ENCODE data around the gene WFDC6.

Gene WFDC6

DNA sequence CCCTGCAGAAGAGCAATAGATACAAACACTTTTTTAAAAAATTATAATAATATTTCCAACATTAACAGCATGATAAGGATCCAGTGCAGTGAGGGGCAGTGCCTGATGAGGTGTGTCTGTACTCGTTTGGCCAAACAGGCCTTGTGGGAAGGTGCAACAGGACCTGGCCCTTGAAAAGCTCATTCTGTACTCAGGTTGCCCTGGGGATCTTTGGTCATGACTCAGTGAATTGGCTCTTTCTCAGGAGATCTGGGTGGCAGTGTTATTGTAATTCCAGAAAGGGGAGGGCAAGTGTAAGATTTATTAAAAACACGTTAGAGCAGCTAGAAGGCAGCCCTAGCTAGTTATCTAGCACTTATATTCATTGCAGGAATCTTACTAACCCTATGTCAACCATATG lies 21.0 kb downstream of the WFDC6 start:
- no peak for DNase-seq

DNA sequence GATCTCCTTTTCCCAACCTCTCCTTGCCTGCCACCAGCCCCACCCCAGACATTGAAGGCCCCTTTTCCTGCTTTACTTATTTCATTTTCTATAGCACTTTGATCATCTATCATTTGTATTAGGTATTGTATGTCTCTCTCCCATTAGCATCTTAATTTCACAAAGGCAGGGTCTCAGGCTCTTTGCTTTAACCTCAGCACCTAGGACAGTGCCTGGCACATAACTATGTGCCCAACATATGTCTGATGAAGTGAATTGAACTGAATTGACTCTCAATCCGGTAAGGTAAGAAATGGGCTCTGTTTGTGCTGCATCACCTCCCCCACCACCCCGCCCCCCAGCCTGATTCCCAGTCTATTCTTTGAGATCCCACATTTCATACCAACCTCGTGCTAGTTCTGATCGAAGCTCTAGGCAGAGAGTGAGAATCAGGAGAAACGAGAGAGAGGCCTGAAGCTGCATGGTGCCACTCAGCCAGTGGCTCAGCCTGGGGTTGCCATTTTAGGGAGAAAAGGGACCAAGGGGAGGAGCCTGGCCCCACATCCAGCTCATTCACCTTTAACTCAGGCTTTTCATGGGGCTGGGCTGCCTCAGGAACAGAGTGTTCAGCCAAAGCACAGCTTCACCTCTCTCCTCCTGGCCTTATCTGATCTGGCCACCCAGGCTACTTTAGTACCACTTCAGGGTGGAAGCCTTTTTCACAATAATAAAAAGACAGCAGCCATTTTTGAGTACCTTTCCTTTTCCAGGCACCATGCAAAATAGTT lies 24.0 kb downstream of the WFDC6 start, which contains the start of gene SPINT3:
SPINT3 (minus strand) TSS at position 476 of the 767 bp plus-strand sequence; CDS start at position 462, 14 bp downstream.
- no peak for DNase-seq

- DNase-seq, result no peak
Observed at GRCh38 chr20:45510242-45510862, 28.9 kb downstream of the WFDC6 start.

- DNase-seq, result no peak
Observed at GRCh38 chr20:45509091-45509490, 30.2 kb downstream of the WFDC6 start.

GRCh38 chr20:45508068-45508886 lies 31.0 kb downstream of the WFDC6 start:
- DNase-seq, result no peak

GRCh38 chr20:45507011-45507820 lies 32.1 kb downstream of the WFDC6 start:
- DNase-seq, result peak in 1 of 56 donors; percentile 6

- no peak for DNase-seq
Observed at GRCh38 chr20:45506398-45506797, 32.9 kb downstream of the WFDC6 start.

DNA sequence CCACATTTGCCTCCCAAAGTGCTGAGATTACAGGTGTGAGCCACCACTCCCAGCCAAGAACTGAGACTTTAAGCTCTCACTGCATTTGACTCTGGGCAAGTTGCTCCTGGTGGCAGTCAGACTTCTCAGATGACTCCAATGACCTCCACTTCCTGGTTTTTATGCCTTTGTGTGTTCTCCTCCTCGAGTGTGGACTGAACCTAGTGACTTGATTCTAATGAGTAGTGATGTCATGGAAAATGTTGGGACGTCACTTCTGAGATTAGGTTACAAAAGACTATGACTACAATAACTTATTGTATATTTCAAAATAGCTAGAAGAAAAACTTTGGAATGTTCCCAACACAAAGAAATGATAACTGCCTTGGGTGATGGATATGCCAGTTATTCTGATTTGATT lies 35.9 kb downstream of the WFDC6 start:
- DNase-seq, result no peak

DNA sequence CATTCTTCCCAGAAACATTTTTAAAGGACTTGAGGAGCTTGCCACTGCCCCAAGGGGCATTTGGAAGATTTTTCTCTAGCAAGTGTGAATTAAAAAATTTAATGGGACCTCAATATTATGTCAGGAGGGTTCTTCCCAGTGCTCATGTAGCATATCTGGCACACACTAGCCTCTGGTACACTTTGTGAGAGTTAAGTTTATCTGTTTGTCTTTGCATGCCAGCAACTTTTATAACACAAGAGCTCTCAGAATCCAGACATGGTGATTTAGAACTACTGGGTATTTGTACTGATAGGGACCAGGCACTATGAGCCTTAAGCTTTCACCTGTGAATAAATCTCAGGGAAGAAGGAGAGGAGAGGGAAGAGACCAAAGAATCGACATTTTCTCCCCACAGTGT lies 36.7 kb downstream of the WFDC6 start:
- no peak for DNase-seq

- no peak for DNase-seq
Observed at GRCh38 chr20:45501600-45501999, 37.7 kb downstream of the WFDC6 start.

GRCh38 chr20:45500022-45500421 lies 39.3 kb downstream of the WFDC6 start:
- DNase-seq, result no peak

DNA sequence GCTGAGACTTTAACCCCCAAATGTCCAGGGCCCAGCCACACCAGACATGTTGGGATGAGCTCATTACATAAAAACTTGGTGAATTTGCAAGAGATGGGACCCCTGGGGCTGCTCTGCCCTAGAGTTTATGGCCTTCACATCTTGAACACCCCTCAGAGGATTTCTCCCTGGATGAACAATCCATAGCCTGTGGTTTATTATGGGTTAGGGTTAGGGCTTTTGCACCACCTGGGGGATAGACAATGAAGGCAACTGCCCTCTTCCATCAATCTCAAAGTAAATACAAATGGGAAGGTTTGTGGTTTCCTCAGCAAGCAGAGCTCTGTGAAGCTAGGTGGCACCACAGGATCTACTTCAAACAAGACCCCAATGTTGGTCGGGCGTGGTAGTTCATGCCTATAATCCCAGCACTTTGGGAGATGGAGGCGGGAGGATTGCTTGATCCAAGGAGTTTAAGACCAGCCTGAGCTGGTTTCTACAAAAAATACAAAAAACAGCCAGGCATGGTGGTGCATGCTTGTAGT lies 41.2 kb downstream of the WFDC6 start:
- DNase-seq, result no peak

DNA sequence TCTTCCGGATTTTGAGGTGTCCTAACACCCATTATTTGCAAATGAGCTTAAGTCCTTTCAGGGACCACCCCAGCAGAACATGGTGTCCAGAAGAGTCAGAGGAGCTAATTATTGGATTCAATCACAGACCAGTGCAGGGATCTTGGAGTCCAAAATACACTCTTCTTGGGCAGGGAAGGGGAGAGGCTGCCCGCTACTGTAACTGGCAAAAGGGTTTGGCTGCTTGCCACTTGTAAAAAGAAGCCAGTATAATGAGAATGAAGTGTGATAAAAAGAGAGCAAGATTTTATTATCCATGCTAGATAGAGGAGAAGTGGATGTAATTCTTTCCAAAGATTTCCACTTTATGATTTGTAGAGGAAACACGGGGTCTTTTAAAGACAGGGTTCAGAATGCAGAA lies 43.1 kb downstream of the WFDC6 start:
- no peak for DNase-seq

- no peak for DNase-seq
Observed at GRCh38 chr20:45495501-45495941, 43.8 kb downstream of the WFDC6 start.

DNA sequence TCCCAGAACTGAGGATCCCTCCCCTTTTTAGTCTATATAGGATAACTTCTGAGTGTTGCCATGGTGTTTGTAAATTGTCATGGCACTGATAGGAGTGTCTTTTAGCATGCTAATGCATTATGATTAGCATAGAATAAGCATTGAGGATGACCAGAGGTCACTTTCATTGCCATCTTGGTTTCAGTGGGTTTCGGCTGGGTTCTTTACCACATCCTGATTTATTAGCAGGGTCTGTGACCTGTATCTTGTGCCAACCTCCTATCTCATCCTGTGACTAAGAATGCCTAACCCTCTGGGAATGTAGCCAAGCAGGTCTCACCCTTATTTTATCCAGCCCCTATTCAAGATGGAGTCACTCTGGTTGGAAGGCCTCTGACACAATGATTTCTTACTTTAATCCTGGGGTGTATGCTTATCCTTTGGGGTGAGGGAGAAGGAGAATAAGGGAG lies 50.2 kb downstream of the WFDC6 start:
- no peak for DNase-seq

DNA sequence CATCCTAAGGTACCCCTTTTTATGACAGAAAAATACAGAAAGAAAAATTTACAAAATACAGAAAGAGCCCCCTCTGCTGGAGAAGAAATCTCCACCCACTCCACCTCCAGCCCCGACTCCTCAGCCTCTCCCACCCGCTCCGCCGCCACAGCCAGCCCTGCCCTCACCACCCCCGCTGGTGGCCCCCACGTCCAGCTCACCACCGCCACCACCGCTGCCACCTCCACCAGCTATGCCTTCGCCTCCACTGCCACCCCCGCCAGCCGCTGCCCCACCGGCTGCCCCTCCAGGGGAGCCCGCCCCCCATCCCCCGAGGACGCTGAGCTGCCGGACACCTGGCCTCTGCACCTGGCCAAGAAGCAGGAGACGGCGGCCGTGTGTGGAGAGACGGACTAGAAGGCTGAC lies 52.0 kb downstream of the WFDC6 start:
- DNase-seq, result no peak

DNA sequence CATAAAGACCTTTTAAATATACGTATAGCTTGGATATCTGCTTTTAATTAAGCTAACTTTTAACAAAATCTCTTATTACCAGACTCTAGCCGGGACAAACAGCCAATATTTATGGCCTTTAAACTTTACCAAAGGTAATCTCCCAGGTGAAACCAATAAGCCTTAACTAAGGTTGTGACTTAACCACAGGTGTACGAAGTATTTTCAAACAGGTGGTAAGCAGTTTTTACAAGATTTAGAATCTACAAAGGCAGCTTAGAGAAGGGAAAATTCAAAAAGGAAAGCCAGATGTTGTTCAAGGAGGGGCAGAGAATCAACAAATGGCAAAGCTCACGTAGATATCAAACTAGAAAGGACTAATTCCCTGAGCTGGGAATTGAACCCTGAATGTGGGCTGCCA lies 53.9 kb downstream of the WFDC6 start:
- no peak for DNase-seq

- no peak for DNase-seq
Observed at GRCh38 chr20:45484676-45485075, 54.6 kb downstream of the WFDC6 start.

Measured in nucleus accumbens (tissue), 56 donors.